Astrocyte of the cerebellum (primary cell): ENCODE results near the gene DTNBP1.

Source experiments
- DNase-seq: peaks from one replicate; pipeline ENCODE4 v3.0.0-alpha.2; 2011; ENCODE audit warnings: low read depth
- H3K4me3 ChIP-seq: 2 replicates; pipeline ENCODE4 v1.5.1; 2011; ENCODE audit warnings: mild to moderate bottlenecking, low read depth, low read length, moderate library complexity
- in situ Hi-C: cut with HindIII; loops from 2 replicates; pipeline ENCODE4 v1.10.0; 2017; ENCODE audit warnings: low sequenced_read_pairs
- TF ChIP-seq, protein P1 (sequence below): IDR thresholded peaks from 2 replicates; pipeline ENCODE4 v1.5.1; 2012; ENCODE audit warnings: low read length, low read depth, moderate library complexity, mild to moderate bottlenecking; ENCODE audit errors: missing control alignments

DTNBP1 gene

DNA sequence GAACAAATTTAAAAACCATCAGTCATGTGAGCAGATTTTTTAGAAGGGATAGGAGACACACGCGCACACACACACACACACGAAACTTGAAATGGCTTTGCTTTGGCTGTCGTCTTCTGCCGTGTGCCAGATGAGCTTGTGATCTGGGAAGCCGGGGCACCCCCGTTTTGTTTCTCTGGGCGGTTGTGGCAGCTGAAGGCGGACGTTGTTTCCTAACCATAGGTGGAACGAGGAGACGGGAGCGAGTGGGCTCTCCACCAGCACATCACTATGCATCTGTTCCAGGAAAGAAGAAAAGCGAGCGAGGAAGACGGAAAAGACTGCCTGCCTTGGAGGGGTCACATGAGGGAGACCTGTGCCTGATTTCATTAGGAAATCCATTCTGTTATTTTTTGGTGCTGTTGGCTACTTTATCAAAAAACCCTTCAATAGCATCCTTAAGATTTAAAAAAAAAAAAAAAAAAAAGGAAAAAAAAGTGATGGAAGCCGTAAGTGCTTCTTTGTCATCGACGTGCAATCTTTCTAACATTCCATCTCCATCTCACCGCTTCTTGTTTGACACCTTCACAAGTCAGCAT is 142.1 kb downstream of the DTNBP1 start:
- TF ChIP-seq, protein P1, sequence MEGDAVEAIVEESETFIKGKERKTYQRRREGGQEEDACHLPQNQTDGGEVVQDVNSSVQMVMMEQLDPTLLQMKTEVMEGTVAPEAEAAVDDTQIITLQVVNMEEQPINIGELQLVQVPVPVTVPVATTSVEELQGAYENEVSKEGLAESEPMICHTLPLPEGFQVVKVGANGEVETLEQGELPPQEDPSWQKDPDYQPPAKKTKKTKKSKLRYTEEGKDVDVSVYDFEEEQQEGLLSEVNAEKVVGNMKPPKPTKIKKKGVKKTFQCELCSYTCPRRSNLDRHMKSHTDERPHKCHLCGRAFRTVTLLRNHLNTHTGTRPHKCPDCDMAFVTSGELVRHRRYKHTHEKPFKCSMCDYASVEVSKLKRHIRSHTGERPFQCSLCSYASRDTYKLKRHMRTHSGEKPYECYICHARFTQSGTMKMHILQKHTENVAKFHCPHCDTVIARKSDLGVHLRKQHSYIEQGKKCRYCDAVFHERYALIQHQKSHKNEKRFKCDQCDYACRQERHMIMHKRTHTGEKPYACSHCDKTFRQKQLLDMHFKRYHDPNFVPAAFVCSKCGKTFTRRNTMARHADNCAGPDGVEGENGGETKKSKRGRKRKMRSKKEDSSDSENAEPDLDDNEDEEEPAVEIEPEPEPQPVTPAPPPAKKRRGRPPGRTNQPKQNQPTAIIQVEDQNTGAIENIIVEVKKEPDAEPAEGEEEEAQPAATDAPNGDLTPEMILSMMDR, result no peak
- no peak for DNase-seq

DNA sequence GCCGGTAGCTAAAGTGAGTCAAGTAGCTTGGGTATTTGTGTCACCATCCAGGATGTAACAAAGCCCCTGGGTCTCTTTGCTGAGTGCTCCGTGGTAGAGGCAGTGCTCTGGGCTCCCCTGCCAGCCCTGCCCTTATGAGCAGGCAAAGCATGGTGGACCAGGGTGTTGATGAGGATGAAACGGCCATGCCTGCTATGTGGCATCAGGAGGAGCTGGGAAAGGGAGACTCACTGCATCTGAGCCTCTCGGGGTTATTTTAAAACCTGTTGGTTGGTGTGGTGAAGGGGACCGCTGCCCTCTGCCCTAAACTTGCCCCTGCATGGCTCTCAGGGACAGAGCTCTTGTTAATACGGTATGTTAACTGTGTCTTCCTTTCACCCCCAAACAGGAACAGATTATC is 143.1 kb downstream of the DTNBP1 start:
- DNase-seq, result no peak
- H3K4me3 ChIP-seq, result no peak overlapping the region
- in situ Hi-C loops, result no loop called here
- TF ChIP-seq, protein P1, result no peak

More for the DNA sequence above, 142.1 kb downstream of the DTNBP1 start:
- H3K4me3 ChIP-seq, result no peak overlapping the region
- in situ Hi-C loops, result no loop called here

DNA sequence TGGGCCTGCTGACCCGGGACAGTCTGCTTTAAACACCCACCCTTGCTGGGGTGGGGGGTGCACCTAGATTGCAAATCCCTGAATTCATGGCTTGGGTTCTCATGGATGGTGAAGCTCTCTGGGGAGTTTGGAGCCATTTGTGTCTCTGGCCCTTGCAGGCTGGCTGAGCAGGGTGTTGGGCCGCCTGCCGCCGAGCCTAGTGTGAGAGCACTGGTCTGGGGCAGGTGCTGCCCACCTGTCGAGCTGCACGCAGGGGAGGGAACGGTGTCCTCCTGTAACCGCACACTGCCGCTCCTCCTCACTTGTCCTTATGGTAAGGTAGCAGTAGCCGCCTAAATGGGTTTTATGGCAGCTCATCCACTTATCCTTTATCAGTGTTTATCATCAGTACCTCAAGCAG is 143.9 kb downstream of the DTNBP1 start:
- in situ Hi-C loops, result no loop called here
- TF ChIP-seq, protein P1, result no peak
- no peak overlapping the region for H3K4me3 ChIP-seq
- DNase-seq, result no peak

DNA sequence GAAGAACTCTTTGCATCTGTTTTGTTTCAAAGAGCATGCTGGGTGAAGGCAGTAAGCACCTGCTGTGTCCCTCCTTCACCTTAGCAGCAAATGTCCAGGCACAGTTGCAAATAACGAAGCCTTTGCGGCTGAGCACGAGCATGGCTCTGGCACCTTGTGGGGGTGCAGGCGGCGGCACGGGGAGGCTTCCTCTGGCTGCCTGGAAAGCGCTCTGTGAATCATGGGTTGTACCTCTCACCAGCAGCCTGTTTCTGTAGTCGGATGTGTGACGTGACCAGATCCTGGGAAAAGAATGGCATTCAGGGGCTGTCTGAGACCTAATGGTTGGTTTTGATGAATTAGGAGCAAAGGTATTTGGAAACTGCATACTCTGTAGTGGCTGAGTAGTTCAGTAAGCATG is 144.8 kb downstream of the DTNBP1 start:
- TF ChIP-seq, protein P1, result no peak
- DNase-seq, result no peak
- H3K4me3 ChIP-seq, result no peak overlapping the region
- in situ Hi-C loops, result no loop called here

DNA sequence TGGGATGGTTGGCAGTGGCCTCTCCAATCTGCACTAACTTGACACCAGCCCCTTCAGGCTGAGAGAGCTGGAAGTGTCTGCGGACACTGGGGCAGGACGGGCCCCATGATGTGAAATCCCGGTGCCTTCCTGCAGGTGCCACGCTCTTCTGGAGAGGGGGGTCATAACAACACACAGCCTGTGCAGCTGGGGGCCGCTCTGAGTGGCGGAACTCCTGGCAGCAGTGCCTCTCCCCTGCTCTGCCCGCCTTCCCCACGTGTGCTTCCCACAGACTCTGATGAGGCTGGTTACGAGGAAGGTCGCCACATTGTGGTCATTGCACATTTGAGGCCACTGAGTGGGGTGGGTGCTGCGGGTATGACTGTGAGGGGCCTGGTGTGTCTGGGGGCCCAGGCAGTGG is 145.2 kb downstream of the DTNBP1 start:
- TF ChIP-seq, protein P1, result no peak
- no peak overlapping the region for H3K4me3 ChIP-seq
- in situ Hi-C loops, result no loop called here
- DNase-seq, result no peak

DNA sequence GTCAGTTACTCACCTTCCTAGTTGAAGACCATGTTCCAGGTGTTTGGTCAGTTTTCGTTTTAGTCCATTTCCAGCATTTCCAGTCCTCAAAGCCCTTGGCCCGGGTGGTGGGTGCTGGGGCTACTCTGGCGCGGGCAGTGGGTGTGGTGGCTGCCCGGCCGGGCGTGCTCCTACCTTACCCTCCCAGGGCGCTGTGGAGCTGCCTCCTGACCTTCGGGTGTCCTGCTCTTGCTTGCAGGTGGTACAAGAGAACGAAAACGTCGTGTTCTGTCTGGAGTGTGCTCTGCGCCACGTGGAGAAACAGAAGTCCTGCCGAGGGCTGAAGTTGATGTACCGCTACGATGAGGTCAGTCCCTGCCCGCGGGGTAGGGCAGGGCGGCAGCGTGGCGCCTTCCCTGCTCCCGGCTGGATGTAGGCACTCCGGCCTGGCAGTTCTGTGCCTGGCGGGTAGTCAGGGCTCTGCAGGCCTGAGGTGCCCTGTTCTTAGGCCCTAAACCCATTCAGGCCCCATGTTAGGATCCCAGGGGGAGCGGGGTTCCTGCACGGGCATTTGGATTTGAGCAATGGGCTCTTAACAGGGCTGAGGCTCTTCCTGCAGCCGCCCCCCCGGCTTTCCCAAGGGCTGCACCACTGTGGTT is 145.8 kb downstream of the DTNBP1 start:
- TF ChIP-seq, protein P1, result no peak
- H3K4me3 ChIP-seq, result no peak overlapping the region
- DNase-seq, result no peak
- in situ Hi-C loops, result no loop called here
